Stimulated activated naive CD4-positive, alpha-beta T cell (primary cell): ENCODE data around the gene AUTS2.

Source experiments
- DNase-seq, 6 experiments: peaks; one replicate each; lab custom pipeline; 2025; lab: John Stamatoyannopoulos, UW

The AUTS2 gene

DNA sequence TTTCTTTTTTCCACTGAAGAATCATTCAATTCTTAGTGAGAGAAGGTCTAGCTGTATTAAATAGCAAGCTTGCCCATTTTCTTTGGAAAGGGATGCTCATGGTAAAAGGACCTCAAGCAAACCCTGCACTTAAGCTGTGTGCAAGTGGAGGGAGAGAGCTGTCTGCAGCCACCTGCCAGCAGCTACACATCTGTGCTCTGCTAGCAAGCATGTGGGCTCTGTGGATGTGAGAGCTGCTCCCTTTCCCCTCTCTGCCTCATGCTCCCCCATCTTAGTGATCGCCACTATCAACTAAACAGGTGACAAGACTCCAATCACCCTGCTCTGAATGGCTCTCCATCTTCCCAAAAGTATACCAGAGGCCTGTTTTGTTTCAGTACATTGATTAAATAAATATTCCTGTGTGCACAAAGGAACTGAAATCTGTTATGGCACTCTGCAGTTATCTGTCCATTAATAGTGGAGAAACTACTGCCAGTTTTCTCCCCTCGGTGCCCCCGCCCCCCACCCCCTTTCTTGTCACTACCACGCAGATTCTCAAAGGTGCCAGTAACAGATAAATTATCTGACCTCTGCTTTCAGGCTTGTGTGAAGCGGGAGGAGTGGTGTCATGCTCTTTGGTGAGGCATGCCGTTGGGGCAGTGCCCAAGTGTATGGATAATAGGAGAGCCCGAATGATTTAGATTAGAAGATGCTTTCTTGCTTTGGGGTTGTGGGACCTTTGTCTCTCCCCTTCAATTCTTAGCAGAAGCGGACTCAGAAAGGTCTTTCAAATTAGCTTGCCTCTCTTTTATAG, 26.4 kb downstream of the AUTS2 start:
- DNase-seq = no peak

DNA sequence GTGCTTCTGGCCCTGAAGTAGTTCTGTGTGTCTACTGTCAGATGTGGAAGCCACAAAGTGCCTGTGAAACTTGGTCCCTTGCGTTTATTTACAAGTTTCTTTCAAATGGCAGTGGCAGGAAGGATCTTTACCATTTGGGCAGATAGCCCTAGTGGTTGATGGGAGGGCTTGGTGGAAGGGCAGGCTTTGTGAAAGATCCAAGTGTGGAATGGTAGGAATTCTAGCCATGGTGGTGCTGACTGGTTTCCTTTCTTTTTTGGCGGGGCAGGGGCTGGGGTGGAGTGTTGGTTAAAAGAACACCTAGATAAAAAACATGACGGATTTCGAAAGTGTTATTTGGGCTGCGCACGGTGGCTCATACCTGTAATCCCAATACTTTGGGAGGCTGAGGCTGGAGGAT, 27.0 kb downstream of the AUTS2 start:
- no peak for DNase-seq

DNA sequence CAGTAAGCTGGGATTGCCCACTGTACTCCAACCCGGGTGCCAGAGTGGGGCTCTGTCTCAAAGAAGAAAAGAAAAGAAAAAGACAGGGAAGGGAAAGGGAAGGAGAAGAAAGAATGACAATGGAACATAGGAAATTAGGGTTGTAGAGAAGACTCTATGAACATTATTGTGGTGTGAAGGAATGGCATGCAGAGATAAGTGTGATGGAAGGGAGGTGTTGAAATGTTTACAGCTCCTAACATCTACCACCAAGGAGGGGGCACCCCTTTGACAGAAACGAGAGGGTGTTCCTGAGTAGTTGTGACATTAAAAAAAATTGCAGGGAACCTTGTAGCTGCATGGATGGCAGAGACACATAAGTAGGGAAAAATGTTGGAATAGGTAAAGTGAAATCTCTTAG, 27.5 kb downstream of the AUTS2 start:
- DNase-seq = no peak

DNA sequence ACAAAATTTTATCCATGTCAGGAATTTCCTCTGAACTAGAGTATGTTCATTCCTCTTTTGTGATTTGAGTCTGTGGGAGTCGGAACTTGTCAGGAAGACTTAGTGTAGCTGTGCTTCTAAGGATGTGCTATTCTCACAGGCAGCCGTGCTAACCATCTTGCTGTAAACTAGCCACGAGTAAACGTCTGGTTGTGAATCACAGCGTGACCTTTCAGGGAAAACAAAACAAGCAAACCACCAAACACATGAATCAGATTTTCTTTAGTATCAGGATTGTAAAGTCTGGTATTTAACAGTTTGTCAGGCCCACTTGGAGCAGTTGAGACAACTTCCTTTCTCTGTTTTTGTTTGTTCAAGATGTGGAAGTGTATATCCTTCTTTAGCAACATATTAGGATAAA, 32.0 kb downstream of the AUTS2 start:
- no peak for DNase-seq

DNA sequence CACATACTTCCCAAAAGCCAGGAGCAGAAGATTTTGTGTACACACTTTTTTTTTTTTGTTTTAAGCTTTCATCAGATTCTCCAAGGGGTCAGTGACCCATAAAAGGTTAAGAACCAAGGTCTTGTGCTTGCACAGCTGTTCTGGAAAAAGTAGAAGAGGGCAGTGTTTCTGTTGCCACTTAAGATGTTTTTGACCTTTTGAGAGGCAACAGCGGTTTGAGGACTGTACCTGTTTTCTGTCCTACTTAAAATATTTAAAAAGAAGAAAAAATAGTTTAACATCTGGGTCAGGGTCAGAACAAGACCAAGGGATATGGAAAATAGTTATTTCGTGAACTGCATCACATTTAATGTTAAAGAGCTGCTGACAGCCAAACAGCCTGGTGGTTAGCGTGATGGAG, 32.9 kb downstream of the AUTS2 start:
- DNase-seq = no peak

DNA sequence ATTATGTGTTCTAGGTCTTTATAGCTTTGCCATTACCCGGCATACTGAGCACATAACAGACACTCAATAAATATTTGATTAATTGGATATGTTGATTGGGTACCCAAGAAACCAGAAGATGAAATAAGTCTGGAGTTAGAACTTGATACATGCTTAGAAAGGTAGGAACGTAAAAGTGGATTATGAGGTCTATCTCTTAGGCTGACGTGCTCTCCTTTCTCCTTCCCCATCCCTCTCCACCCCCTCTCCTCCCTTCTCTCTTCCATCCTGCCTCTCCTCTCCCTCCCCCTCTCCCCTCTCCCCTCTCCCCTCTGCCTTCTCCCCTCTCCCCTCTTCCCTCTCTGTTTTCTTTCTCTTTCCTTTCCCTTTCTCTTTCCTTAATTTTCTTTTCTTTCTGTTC, 34.0 kb downstream of the AUTS2 start:
- no peak for DNase-seq

DNA sequence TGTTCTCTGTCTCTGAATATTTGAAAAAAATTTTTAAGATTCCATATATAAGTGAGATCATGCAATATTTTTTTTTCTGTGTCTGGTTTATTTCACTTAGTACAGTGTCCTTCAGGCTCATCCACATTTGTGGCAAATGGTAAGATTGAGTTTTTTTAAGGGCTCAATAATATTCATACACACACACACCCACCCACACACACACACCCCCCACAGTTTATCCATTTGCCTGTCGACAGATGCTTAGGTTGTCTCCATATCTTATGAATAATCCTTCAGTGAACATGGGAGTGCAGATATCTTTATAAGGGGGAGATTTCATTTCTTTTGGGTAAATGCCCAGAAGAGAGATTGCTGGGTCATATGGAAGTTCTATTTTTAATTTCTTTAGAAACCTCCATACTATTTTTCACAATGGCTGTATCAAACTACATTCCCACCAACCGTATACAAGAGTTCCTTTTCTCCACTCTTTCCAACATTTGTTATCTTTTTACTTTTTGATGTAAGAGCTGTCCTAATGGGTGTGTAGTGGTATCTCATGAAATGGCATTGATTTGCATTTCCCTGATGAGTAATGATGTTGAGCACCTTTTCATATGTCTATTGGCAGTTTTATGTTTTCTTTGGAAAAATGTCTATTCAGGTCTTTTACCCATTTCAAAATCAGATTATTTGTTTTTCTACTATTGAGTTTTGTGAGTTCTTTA, 35.0 kb downstream of the AUTS2 start:
- DNase-seq = no peak

DNA sequence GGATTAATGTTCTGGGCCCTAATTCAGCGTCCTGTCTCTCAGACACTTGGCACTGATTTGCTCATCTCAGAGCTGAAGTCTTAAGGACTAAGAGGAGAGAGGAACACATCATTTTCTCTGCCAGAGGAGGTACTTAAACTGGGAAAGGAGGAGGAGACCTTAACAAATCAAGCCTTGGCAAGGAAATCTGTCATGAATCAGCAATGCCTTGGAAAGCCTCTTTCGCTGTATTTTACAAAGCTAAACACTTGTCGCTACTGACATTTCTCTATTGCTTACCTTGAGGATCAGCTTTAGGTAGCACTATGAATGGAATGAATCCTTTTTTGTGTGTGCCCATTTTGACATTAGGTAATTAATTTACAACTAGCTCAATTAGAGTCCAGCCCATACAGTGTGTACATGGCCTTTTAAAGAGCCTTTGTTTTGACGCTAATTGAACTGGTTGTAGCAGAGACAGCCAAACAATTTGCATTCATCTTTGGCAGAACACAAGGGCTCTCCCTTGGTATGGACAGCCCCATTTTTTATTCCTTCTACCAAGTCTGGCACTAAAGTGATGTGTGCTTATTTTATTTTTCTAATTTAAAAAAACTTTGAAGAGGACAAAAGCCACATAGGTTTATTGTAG, 37.4 kb downstream of the AUTS2 start:
- no peak for DNase-seq

DNA sequence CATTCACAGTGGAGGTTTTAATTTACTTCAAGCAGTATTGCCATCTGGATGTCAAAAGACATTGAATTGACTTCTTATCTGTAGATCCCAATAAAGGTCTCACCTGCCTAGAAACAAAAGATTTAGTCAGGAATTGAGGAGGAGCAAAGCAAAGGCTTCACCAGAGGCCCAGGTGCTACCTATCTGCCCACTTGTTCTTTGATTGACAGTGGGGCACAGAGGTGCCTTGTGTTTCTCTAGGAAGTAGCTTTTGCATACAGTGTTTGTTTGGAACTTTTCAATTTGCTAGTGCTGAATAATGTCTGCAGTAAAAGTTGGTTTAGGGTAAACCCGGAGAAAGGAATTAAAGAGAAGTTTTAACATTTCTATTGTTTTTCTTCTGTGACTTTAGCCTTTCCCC, 40.4 kb downstream of the AUTS2 start:
- no peak for DNase-seq

DNA sequence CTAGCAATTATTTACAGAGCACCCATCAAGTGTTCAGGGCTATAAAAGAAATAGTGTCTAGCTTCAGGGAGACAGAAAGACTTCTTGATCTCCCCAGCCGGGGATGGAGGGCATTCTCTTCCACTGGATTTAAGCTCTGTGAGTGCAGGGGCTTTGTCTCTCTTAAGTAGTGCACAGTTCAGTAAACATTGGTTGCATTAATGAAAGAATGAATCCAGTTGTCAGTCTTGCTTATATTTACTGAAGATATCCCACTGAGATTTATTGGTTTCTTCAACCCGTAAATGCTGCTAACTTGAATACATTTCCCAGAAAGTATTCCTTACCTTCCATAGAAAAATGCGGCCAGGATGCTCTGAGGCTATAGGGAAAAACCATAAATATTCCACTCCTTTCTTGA, 41.9 kb downstream of the AUTS2 start:
- no peak for DNase-seq

DNA sequence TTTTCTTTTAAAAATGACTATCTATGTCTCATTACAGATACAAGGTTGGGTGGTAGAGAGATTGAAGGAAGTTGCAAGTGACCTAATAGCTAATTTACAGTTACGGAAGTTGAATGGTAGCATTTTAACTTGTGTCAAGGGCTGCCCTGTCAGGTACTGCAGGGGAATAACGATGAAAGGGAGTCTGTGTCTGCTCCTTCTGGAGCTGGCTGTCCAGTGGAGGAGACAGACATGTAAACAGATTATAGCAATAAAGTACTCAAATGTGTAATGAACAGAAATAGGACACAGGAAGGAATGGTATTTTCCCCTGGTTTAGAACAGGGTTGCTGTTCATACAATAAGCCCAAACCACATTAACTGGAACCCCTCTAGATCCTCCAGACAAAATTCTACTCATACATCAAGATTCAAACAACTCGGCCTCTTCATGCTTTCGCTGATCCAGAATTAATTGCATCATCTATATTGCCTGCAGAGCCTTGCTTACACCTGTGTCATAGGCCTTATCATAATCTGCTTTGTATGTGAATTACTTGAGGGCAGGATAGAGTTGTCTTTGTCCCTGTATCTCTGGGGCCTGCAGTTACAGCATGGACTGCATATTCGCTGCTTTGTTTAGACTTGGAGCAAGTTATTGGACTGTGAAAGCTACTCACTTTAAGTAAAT, 42.8 kb downstream of the AUTS2 start:
- DNase-seq = no peak

DNA sequence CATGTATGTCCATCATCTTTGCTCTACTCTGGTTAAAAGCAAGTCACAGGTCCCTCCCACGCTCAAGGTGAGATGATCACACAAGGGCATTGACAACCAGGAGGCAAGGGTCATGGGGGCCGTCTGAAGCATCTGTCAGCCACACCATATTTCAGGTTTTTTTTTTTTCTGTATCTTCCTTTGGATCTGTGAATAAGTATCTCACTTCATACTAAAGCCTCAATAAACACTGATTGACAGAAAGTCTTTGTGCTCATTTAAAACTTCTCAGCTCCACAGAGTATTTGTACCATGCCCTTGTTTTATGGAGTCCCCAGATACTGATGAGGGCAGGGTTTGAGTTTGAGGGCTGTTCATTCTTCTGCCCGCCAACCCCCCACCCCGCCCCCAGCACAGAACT, 45.0 kb downstream of the AUTS2 start:
- no peak for DNase-seq

DNA sequence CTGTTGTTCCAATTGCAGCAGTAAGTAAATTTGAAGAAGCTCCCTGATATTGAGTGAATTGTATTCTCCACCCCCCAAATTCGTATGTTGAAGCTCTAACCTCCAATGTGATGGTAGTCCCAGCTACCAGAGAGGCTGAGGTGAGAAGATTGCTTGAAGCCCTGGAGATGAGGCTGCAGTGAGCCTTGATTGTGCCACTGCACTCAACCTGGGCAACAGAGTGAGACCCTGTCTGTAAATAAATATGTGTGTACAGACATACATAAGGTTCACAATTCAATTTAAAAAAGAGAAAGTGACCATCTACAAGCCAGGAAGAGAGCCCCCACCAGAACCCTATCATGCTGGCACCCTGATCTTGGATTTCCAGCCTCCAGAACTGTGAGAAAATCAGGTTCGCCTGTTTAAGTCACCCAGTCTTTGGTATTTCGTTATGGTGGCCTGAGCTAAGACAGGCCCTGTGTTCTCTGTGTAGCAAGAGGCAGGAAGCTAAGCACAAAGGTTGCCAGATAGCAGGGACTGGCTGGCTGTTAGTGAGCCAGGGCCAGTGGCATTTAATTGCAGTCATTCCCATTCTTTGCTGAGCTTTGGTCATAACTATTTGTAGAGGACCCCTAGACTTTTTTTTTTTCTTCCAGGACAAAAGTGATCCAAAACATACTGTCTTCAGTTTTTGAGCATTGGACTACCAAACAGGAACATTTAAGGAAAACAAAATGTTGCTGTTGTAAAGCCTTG, 45.6 kb downstream of the AUTS2 start:
- no peak for DNase-seq

DNA sequence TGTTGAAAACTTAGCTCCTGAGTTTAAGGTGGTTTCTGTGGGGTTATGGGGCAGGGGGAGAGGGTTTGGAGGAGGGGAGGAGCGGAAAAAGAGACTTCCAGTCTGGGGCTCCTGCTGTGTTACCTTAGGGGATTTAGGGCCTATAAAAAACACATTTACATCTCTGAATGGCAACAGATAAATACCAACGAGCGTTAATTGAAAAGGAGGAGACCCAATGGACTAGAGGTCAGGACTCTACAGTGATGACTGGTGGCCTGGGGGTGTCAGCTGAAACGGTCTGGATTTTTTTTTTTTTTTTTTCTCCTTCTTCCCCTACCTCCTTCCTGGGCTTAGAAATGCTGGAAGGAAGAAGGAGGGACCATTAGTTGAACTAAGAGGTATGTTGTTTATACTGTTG, 47.4 kb downstream of the AUTS2 start:
- no peak for DNase-seq

DNA sequence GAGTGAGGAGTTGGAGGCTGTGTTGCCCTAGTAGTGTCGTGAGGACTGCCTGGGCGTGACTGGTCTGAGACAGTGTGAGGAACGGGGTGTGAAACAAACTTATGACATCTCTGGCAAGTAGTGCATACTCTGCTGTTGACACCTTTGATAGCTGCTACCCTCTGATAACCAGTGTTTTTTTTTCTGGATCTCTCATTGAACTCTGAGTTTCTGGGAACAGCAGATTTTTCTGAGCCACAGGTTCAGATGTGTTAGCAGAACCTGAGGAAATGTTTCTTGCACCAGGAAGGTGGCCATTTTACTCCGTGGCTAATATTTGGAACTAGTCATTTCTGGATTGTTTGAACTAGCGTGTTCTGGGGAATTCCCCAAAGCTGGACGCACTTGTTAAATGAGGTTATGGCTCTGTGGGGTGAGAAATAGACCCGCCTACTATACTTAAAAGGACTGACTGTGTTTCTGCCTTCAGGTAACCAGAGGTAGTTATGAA, 52.9 kb downstream of the AUTS2 start:
- no peak for DNase-seq

DNA sequence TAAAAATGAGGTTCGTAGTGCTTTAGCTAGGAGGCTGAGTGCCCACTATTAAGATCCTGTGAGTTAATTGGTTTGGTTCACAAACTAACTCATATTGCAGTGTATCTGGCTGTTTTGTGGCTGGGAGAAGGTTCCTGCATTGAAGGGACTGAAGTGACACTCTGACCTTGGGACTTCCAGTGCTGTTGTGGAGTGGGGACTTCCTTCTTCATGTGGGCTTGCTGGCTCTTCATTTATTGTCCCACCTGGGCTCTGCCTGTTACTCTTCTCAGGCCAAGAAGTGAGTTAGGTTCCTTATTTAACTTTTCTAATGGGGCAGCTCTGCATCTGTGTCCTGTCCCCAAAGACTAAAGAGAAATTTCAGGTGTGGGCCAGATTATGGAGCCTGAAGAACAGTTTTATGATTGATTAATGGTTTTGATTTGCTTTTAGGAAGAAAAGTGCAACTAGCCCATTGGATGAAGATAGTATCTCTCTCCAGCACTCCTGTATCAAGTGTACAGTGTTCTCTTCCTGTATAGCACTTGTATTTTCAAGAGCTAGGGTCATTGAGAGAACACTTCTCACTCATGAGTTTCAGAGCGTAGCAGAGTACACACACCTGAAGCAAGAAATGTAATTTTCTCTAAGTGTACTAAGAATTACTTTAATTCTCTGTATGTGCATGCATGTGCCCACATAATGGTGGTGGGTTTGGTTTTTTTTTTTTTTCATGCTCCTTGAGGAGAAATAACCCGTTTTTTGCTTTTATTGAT, 54.8 kb downstream of the AUTS2 start:
- DNase-seq = no peak

DNA sequence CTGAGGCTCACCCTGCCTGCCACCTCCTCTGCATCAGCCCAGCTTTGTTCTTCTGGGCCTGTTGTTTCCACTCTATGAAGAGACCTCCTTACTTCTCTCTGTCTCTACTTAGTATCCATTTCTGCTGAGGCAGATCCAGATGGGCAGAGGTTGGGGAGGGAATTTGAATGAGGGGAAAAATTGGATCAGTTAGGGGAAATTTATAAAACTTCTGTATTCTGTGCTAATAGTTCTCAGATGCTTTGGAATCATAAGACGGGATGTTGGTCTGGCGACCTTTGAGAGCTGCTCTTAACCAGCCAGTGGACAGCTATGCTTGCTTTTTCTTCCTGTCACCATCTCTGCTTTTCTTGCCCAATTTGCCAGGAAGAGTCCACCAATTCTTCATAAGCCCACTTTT, 55.5 kb downstream of the AUTS2 start:
- no peak for DNase-seq

DNA sequence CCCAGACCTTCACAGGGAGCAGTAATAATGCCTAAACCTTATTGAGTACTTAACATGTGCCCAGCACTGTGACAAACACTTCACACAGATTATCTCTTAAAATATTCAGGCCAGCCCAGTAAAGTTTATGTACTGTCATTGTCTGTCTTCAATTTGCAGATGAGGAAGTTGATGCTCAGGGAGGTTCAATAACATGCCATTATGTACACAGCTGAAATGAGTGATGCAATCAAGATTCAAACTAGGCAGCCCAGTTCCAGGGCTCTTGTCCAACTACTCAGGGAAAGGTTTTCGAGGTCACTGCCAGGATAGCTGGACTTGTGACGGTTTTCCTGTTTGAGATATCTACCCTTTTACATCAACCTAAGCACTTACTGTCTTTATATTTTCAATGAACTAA, 56.1 kb downstream of the AUTS2 start:
- DNase-seq = no peak

DNA sequence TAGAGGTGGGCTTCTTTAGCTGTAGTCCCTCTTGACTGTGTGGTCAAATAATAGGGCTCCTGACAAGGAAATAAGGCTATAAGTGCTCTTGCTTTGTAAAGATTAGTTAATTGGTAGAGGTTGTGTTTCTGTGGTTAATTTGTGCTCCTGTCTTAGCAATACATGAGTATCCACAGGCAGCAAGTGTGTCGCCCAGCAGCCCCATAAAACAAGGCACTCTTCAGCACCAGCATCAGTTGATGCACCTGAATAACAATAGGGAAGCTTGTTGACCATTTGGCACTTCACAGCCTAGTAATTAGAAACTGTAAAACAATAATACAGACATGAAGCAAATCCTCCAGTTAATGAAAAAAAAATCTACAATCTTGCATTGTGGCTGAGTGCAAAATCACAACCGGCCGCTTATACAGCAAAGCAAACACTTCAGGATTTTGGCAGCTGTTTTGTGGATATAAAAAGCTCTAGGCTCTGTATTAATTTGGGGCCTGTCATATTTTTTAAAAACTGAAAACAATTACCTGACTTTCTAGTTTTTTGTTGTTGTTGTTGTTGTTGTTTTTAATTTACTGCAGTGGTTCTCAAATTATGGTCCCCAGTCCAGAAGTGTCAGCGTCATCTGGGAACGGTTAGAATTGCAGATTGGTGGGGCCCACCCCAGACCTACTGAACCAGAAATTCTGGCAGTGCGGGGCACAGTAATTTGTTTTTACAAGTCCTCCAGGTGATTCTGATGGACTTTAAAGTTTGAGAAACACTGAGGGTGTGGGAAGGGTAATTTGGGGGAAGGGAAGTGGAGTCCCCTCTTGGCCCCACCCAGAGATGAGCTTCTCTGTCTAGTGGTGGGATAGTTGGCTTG, 56.8 kb downstream of the AUTS2 start:
- no peak for DNase-seq

DNA sequence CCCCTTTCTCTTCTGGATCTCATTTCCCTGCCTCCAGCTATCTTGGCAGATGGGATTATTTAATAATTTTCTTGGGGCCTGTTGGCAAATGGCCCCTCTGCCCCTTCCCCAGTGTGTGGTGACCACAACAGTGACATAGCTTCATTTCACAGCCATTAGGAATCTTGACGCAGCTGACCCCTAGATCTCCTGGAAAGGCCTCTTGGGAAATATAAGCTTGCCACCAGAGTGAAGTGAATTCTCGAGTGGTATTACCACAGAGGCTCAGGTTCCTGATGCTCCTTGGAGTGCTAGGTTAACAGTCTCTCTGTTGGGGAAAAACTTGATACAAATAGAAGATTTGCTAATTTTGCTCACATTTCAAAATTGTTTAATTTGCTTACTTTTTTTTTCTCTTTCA, 57.8 kb downstream of the AUTS2 start:
- no peak for DNase-seq
